HFF-Myc (cell line): ENCODE measurements around the gene CD109.

Experiments
- DNase-seq: peaks from one replicate; pipeline ENCODE4 v3.0.0-alpha.2; 2011; ENCODE audit warnings: low read depth; ENCODE audit errors: extremely low read depth
- H3K4me3 ChIP-seq: replicated peaks from 2 replicates; pipeline ENCODE4 v1.5.1; 2011; ENCODE audit warnings: low read depth, mild to moderate bottlenecking, control low read depth, low read length
- CTCF ChIP-seq: IDR thresholded peaks from 2 replicates; pipeline ENCODE4 v1.5.1; 2012; ENCODE audit warnings: mild to moderate bottlenecking, low read depth, low read length, control low read depth; ENCODE audit errors: missing control alignments

The CD109 gene

GRCh38 chr6:73656531-73657145 lies 39.4 kb upstream of the CD109 start:
- DNase-seq, result no peak
- TF ChIP-seq CTCF, result no peak
- H3K4me3 ChIP-seq, result no peak overlapping the region

GRCh38 chr6:73657201-73657600 lies 38.8 kb upstream of the CD109 start:
- TF ChIP-seq CTCF, result no peak
- H3K4me3 ChIP-seq, result no peak overlapping the region
- no peak for DNase-seq

- no peak overlapping the region for H3K4me3 ChIP-seq
- TF ChIP-seq CTCF, result no peak
- no peak for DNase-seq
These were observed 31.3 kb upstream of the CD109 start for GRCh38 chr6:73664701-73665100.

- no peak for DNase-seq
- H3K4me3 ChIP-seq, result no peak overlapping the region
- TF ChIP-seq CTCF, result no peak
These were observed 30.2 kb upstream of the CD109 start for GRCh38 chr6:73665686-73666319.

GRCh38 chr6:73666393-73666792 lies 29.6 kb upstream of the CD109 start:
- H3K4me3 ChIP-seq, result no peak overlapping the region
- DNase-seq, result no peak
- no peak for TF ChIP-seq CTCF

GRCh38 chr6:73667798-73668197 lies 28.2 kb upstream of the CD109 start:
- DNase-seq, result no peak
- TF ChIP-seq CTCF, result no peak
- H3K4me3 ChIP-seq, result no peak overlapping the region

GRCh38 chr6:73669005-73669404 lies 27.0 kb upstream of the CD109 start:
- no peak for TF ChIP-seq CTCF
- no peak overlapping the region for H3K4me3 ChIP-seq
- no peak for DNase-seq
